K562 (cell line): ENCODE results near the gene TRAF3IP1. TPM values are rescaled to one million over a fixed set of nuclear protein-coding genes. Genes with fewer than 3 reads are reported as not detected.

Source experiments
- CBX5 ChIP-seq: IDR thresholded peaks from 2 replicates; pipeline ENCODE4 v1.6.1; 2014; ENCODE audit warnings: low read depth, borderline replicate concordance
- CCNT2 ChIP-seq: IDR thresholded peaks from 2 replicates; pipeline ENCODE4 v1.6.1; 2011; ENCODE audit warnings: borderline replicate concordance, low read depth, mild to moderate bottlenecking, moderate library complexity, mixed read lengths, low read length; ENCODE audit not compliant: insufficient read length; ENCODE audit errors: extremely low read depth
- DMBX1 ChIP-seq: fragments of 250-450 bp; sonication (Bioruptor Pico); IDR thresholded peaks from 2 replicates; pipeline ENCODE4 v1.8.0; 2022; ENCODE audit warnings: inconsistent platforms, mild to moderate bottlenecking, moderate library complexity, borderline replicate concordance
- POLR2AphosphoS2 ChIP-seq: IDR thresholded peaks from 2 replicates; pipeline ENCODE4 v1.6.1; 2012; ENCODE audit warnings: low read length, improper control_type of control experiment
- POLR3A ChIP-seq: IDR thresholded peaks from 2 replicates; pipeline ENCODE4 v1.6.1; 2011; ENCODE audit warnings: borderline replicate concordance, mild to moderate bottlenecking, moderate library complexity; ENCODE audit not compliant: insufficient read length, insufficient read depth; ENCODE audit errors: extremely low read depth
- RREB1 ChIP-seq: fragments of 250-450 bp; sonication (Bioruptor Pico); IDR thresholded peaks from 2 replicates; pipeline ENCODE4 v1.4.0; 2020
- SMAD1 ChIP-seq: fragments of 150-350 bp; IDR thresholded peaks from 2 replicates; pipeline ENCODE4 v1.6.1; 2014; ENCODE audit warnings: low read length, low read depth; ENCODE audit not compliant: partially characterized antibody
- SMARCA4 ChIP-seq: fragments of 450-650 bp; IDR thresholded peaks from 2 replicates; pipeline ENCODE4 v1.6.1; 2016
- SMARCB1 ChIP-seq: IDR thresholded peaks from 2 replicates; pipeline ENCODE4 v1.6.1; 2011; ENCODE audit warnings: improper control_type of control experiment, low read depth; ENCODE audit not compliant: insufficient read length
- STAT5A ChIP-seq: IDR thresholded peaks from 2 replicates; pipeline ENCODE4 v1.6.1; 2012; ENCODE audit warnings: low read length, inconsistent platforms, borderline replicate concordance
- TCF7 ChIP-seq: sonication (generic); IDR thresholded peaks from 2 replicates; pipeline ENCODE4 v1.6.1; 2016; ENCODE audit warnings: antibody characterized with exemption, borderline replicate concordance
- XRCC3 ChIP-seq: fragments of 450-650 bp; IDR thresholded peaks from 2 replicates; pipeline ENCODE4 v1.6.1; 2017; ENCODE audit warnings: mild to moderate bottlenecking, moderate library complexity
- ZBTB1 ChIP-seq: sonication (generic); formaldehyde crosslinking; IDR thresholded peaks from 2 replicates; pipeline ENCODE4 v1.8.1; 2023; ENCODE audit warnings: missing genetic modification reagents, low read depth, mild to moderate bottlenecking, borderline replicate concordance
- ZNF140 ChIP-seq: fragments of 250-450 bp; sonication (Bioruptor Pico); IDR thresholded peaks from 2 replicates; pipeline ENCODE4 v1.8.0; 2021; ENCODE audit warnings: moderate library complexity, mild to moderate bottlenecking, inconsistent platforms
- ZNF277 ChIP-seq: fragments of 250-450 bp; sonication (Bioruptor Pico); IDR thresholded peaks from 2 replicates; pipeline ENCODE4 v1.8.0; 2022; ENCODE audit warnings: inconsistent platforms, mild to moderate bottlenecking, moderate library complexity, borderline replicate concordance
- ZNF324 ChIP-seq: fragments of 250-450 bp; sonication (Bioruptor Pico); IDR thresholded peaks from 2 replicates; pipeline ENCODE4 v1.4.0; 2020; ENCODE audit warnings: mild to moderate bottlenecking
- ZNF785 ChIP-seq: fragments of 250-450 bp; sonication (Bioruptor Pico); IDR thresholded peaks from 2 replicates; pipeline ENCODE4 v1.4.0; 2020; ENCODE audit warnings: mild to moderate bottlenecking
- polyA plus RNA-seq, 8 experiments: library from polyadenylated mRNA; depleted of rRNA in 4 of 8; stranded (reverse) in 5 of 8; unstranded in 3 of 8; fragments of >200 nt; fragmentation: Nextera tagmentation in 2 of 8; fragmentation: Illumina TruSeq in 1 of 8; extraction: Ambion mirVana in 2 of 8; extraction: Trizol in 1 of 8; gene quantifications; 2 replicates each; pipeline versions ENCODE4 v1.2.1 to v1.2.3, GENCODE V29; 2011 to 2014; ENCODE audit warnings: inconsistent platforms in 1 of 8, missing spikeins in 1 of 8
- total RNA-seq, 7 experiments: library from RNA; depleted of rRNA in 6 of 7; stranded (reverse); fragments of >200 nt in 6 of 7; fragmentation: Illumina TruSeq in 2 of 7; extraction: Trizol in 2 of 7; gene quantifications; 2 replicates each; pipeline versions ENCODE4 v1.2.1 to v1.2.3, GENCODE V29; 2011 to 2021; ENCODE audit warnings: low replicate concordance in 1 of 7
- TF ChIP-seq, protein P1 (sequence below): fragments of 450-650 bp; IDR thresholded peaks from 2 replicates; pipeline ENCODE4 v1.6.1; 2016; ENCODE audit warnings: borderline replicate concordance
- TF ChIP-seq, protein P2 (sequence below): fragments of 450-650 bp; formaldehyde crosslinking; IDR thresholded peaks from 2 replicates; pipeline ENCODE4 v1.4.0; 2020; ENCODE audit warnings: mild to moderate bottlenecking, mixed read lengths

TRAF3IP1 gene
- total and polyA plus RNA-seq, 9 of the 15 experiments (the other 6 are each of a cell fraction or from before 2014, with no cell fraction given), result 1.3 to 7.4 (median 3.4) TPM

DNA sequence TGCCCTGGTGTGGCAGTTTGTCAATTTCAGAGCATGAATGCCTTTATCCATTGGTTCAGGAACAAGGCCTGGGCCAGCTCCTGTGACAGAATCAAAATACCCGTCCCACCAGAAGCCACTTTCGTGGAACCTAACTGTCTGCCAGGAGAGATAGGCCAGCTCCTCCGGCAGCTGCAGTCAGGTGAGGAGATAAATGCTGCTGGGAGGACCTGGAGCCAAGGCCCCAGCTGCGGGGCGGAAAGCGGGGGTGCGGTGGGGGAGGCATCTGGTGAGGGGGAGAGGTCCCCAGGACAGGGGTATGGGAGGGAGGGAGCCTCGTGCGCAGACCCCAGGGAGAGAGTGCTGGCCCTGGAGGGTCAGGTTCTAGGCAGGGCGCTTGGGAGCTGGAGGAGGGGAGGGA is 102.0 kb downstream of the TRAF3IP1 start (continued):
- TF ChIP-seq SMAD1 (no peak), ZNF324 (CRISPR knock-in tag) (no peak), CCNT2 (peak; percentile 66), TCF7 (peak; percentile 69; the same call in 1 of the 2 replicates), ZNF785 (CRISPR knock-in tag) (no peak), ZNF277 (no peak), CBX5 (no peak), POLR3A (no peak), RREB1 (CRISPR knock-in tag) (no peak), STAT5A (peak; percentile 97), ZNF140 (CRISPR knock-in tag) (no peak), DMBX1 (CRISPR knock-in tag) (peak; percentile 74), SMARCB1 (no peak), XRCC3 (no peak), POLR2AphosphoS2 (no peak), ZBTB1 (CRISPR knock-in tag) (no peak), SMARCA4 (peak; percentile 86)
- TF ChIP-seq, protein P1, sequence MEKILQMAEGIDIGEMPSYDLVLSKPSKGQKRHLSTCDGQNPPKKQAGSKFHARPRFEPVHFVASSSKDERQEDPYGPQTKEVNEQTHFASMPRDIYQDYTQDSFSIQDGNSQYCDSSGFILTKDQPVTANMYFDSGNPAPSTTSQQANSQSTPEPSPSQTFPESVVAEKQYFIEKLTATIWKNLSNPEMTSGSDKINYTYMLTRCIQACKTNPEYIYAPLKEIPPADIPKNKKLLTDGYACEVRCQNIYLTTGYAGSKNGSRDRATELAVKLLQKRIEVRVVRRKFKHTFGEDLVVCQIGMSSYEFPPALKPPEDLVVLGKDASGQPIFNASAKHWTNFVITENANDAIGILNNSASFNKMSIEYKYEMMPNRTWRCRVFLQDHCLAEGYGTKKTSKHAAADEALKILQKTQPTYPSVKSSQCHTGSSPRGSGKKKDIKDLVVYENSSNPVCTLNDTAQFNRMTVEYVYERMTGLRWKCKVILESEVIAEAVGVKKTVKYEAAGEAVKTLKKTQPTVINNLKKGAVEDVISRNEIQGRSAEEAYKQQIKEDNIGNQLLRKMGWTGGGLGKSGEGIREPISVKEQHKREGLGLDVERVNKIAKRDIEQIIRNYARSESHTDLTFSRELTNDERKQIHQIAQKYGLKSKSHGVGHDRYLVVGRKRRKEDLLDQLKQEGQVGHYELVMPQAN, result no peak
- TF ChIP-seq, protein P2, sequence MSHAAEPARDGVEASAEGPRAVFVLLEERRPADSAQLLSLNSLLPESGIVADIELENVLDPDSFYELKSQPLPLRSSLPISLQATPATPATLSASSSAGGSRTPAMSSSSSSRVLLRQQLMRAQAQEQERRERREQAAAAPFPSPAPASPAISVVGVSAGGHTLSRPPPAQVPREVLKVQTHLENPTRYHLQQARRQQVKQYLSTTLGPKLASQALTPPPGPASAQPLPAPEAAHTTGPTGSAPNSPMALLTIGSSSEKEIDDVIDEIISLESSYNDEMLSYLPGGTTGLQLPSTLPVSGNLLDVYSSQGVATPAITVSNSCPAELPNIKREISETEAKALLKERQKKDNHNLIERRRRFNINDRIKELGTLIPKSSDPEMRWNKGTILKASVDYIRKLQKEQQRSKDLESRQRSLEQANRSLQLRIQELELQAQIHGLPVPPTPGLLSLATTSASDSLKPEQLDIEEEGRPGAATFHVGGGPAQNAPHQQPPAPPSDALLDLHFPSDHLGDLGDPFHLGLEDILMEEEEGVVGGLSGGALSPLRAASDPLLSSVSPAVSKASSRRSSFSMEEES (CRISPR knock-in tag), result no peak
